Liver (tissue), 3 donors: ENCODE data around the gene TMEM151B.

ENCODE experiments used
- CTCF ChIP-seq: fragments of 150-350 bp; IDR thresholded peaks from 2 replicates; pipeline ENCODE4 v1.5.1; 2017; ENCODE audit warnings: improper control_type of control experiment, low read depth, low read length; ENCODE audit not compliant: missing input control
- EGR1 ChIP-seq, 2 donors: IDR thresholded peaks; 2 replicates each; pipeline ENCODE4 v1.6.1; 2016 to 2018; ENCODE audit warnings: antibody characterized with exemption in 2 of 2, low read depth in 2 of 2
- FOXA1 ChIP-seq: IDR thresholded peaks from 2 replicates; pipeline ENCODE4 v1.6.1; 2016; ENCODE audit warnings: antibody characterized with exemption
- GABPA ChIP-seq, 2 donors: IDR thresholded peaks in 1 of 2; conservative IDR thresholded peaks in 1 of 2; 2 replicates each; pipeline ENCODE4 v1.6.1; 2016; ENCODE audit warnings: antibody characterized with exemption in 2 of 2, mild to moderate bottlenecking in 1 of 2, moderate library complexity in 1 of 2
- JUND ChIP-seq, 2 donors: IDR thresholded peaks; 2 replicates each; pipeline ENCODE4 v1.6.1; 2016; ENCODE audit warnings: antibody characterized with exemption in 2 of 2
- TAF1 ChIP-seq: conservative IDR thresholded peaks from 2 replicates; pipeline ENCODE4 v1.6.1; 2016; ENCODE audit warnings: antibody characterized with exemption, mild to moderate bottlenecking
- YY1 ChIP-seq: IDR thresholded peaks from 2 replicates; pipeline ENCODE4 v1.6.1; 2016; ENCODE audit warnings: antibody characterized with exemption, mild to moderate bottlenecking
- TF ChIP-seq, protein P1 (sequence below): IDR thresholded peaks from 2 replicates; pipeline ENCODE4 v1.6.1; 2016; ENCODE audit warnings: antibody characterized with exemption
- TF ChIP-seq, protein P2 (sequence below): IDR thresholded peaks from 2 replicates; pipeline ENCODE4 v1.6.1; 2016; ENCODE audit warnings: antibody characterized with exemption
- TF ChIP-seq, protein P3 (sequence below): IDR thresholded peaks from 2 replicates; pipeline ENCODE4 v1.6.1; 2016; ENCODE audit warnings: antibody characterized with exemption, mild to moderate bottlenecking
- donor health status: healthy.
- donor health status: healthy.

- no peak for TF ChIP-seq CTCF
- TF ChIP-seq JUND (IDR thresholded peaks at IDR 0.05): no peak
- TF ChIP-seq YY1: no peak
- TF ChIP-seq, protein P1, sequence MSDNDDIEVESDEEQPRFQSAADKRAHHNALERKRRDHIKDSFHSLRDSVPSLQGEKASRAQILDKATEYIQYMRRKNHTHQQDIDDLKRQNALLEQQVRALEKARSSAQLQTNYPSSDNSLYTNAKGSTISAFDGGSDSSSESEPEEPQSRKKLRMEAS: no peak
- no peak for TF ChIP-seq GABPA (IDR thresholded peaks at IDR 0.05 in 1 of 2, conservative IDR thresholded peaks at IDR 0.05 in 1 of 2)
- TF ChIP-seq, protein P2, sequence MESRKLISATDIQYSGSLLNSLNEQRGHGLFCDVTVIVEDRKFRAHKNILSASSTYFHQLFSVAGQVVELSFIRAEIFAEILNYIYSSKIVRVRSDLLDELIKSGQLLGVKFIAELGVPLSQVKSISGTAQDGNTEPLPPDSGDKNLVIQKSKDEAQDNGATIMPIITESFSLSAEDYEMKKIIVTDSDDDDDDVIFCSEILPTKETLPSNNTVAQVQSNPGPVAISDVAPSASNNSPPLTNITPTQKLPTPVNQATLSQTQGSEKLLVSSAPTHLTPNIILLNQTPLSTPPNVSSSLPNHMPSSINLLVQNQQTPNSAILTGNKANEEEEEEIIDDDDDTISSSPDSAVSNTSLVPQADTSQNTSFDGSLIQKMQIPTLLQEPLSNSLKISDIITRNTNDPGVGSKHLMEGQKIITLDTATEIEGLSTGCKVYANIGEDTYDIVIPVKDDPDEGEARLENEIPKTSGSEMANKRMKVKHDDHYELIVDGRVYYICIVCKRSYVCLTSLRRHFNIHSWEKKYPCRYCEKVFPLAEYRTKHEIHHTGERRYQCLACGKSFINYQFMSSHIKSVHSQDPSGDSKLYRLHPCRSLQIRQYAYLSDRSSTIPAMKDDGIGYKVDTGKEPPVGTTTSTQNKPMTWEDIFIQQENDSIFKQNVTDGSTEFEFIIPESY: no peak
- TF ChIP-seq TAF1: no peak
- no peak for TF ChIP-seq FOXA1
- TF ChIP-seq, protein P3, sequence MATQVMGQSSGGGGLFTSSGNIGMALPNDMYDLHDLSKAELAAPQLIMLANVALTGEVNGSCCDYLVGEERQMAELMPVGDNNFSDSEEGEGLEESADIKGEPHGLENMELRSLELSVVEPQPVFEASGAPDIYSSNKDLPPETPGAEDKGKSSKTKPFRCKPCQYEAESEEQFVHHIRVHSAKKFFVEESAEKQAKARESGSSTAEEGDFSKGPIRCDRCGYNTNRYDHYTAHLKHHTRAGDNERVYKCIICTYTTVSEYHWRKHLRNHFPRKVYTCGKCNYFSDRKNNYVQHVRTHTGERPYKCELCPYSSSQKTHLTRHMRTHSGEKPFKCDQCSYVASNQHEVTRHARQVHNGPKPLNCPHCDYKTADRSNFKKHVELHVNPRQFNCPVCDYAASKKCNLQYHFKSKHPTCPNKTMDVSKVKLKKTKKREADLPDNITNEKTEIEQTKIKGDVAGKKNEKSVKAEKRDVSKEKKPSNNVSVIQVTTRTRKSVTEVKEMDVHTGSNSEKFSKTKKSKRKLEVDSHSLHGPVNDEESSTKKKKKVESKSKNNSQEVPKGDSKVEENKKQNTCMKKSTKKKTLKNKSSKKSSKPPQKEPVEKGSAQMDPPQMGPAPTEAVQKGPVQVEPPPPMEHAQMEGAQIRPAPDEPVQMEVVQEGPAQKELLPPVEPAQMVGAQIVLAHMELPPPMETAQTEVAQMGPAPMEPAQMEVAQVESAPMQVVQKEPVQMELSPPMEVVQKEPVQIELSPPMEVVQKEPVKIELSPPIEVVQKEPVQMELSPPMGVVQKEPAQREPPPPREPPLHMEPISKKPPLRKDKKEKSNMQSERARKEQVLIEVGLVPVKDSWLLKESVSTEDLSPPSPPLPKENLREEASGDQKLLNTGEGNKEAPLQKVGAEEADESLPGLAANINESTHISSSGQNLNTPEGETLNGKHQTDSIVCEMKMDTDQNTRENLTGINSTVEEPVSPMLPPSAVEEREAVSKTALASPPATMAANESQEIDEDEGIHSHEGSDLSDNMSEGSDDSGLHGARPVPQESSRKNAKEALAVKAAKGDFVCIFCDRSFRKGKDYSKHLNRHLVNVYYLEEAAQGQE: no peak
- TF ChIP-seq EGR1 (IDR thresholded peaks at IDR 0.05; ENCODE audit: low read depth in 2 of 2): no peak
Measured at GRCh38 chr6:44265722-44266233, 4.5 kb upstream of the TMEM151B start.
